ENCODE results near the gene KRTAP5-9.
A peak's percentile ranks its signal among the peaks of the same experiment; 100 is the strongest.

The KRTAP5-9 gene

GRCh38 chr11:71551711-71552110 lies 3.5 kb downstream of the KRTAP5-9 start:
- no peak overlapping the region for H3K4me3 ChIP-seq (ENCODE audit: low read length)
- TF ChIP-seq, protein P1, sequence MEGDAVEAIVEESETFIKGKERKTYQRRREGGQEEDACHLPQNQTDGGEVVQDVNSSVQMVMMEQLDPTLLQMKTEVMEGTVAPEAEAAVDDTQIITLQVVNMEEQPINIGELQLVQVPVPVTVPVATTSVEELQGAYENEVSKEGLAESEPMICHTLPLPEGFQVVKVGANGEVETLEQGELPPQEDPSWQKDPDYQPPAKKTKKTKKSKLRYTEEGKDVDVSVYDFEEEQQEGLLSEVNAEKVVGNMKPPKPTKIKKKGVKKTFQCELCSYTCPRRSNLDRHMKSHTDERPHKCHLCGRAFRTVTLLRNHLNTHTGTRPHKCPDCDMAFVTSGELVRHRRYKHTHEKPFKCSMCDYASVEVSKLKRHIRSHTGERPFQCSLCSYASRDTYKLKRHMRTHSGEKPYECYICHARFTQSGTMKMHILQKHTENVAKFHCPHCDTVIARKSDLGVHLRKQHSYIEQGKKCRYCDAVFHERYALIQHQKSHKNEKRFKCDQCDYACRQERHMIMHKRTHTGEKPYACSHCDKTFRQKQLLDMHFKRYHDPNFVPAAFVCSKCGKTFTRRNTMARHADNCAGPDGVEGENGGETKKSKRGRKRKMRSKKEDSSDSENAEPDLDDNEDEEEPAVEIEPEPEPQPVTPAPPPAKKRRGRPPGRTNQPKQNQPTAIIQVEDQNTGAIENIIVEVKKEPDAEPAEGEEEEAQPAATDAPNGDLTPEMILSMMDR (IDR thresholded peaks at IDR 0.05; ENCODE audit: insufficient read depth, low read depth, low read length, missing control alignments), result no peak
- no peak for DNase-seq (ENCODE audit: low read depth)

- TF ChIP-seq, protein P1 (IDR thresholded peaks at IDR 0.05; ENCODE audit: insufficient read depth, low read depth, low read length, missing control alignments), result no peak
- H3K4me3 ChIP-seq (ENCODE audit: low read length), result no peak overlapping the region
- DNase-seq (ENCODE audit: low read depth), result no peak
Observed at GRCh38 chr11:71554996-71555395, 6.8 kb downstream of the KRTAP5-9 start.

GRCh38 chr11:71555508-71555907 lies 7.3 kb downstream of the KRTAP5-9 start:
- TF ChIP-seq, protein P1 (IDR thresholded peaks at IDR 0.05; ENCODE audit: insufficient read depth, low read depth, low read length, missing control alignments), result no peak
- no peak overlapping the region for H3K4me3 ChIP-seq (ENCODE audit: low read length)
- no peak for DNase-seq (ENCODE audit: low read depth)

DNA sequence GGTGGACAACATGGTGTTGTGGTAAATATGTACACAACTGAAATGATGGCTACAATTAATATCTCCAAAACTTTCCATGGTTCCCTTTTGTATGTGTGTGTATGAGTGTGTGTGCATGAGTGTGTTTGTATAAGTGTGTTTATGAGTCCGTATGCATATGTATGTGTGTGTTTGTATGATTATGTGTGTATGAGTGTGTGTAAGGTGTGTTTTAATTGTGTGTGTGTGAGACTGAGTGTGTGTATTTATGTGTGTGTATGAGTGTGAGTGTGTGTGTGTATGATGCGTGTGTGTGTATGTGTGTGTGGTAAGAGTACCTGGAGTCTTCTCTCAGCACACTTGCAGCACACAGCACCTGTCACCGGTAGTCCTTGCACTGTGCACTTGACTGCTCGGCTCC lies 7.8 kb downstream of the KRTAP5-9 start:
- H3K4me3 ChIP-seq (ENCODE audit: low read length), result no peak overlapping the region
- TF ChIP-seq, protein P1 (IDR thresholded peaks at IDR 0.05; ENCODE audit: insufficient read depth, low read depth, low read length, missing control alignments), result no peak
- DNase-seq (ENCODE audit: low read depth), result no peak

DNA sequence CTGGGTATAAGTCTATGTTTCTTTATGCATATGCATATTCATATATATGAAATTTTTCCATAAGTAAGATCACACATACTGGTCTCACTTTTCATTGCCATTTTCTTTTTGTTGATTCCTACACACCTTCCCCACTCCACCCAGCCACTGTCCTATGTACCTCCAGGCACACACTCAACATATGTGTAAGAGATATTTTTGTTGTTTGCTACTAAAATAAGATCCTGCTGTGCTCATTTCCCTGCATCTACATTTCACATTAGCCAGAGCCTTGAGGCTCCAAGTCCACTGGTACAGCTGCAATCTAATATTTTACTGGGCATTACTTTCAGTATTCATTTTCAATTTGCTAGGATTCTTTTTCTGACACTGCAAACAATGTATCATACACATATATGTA lies 9.0 kb downstream of the KRTAP5-9 start:
- H3K4me3 ChIP-seq (ENCODE audit: low read length), result no peak overlapping the region
- DNase-seq (ENCODE audit: low read depth), result no peak
- TF ChIP-seq, protein P1 (IDR thresholded peaks at IDR 0.05; ENCODE audit: insufficient read depth, low read depth, low read length, missing control alignments), result no peak

- TF ChIP-seq, protein P1 (IDR thresholded peaks at IDR 0.05; ENCODE audit: insufficient read depth, low read depth, low read length, missing control alignments), result no peak
- H3K4me3 ChIP-seq (ENCODE audit: low read length), result no peak overlapping the region
Observed at GRCh38 chr11:71558996-71559395, 10.8 kb downstream of the KRTAP5-9 start.

GRCh38 chr11:71562120-71562519 lies 13.9 kb downstream of the KRTAP5-9 start:
- H3K4me3 ChIP-seq (ENCODE audit: low read length), result no peak overlapping the region
- peak; percentile 20 for DNase-seq (ENCODE audit: low read depth)
- TF ChIP-seq, protein P1 (IDR thresholded peaks at IDR 0.05; ENCODE audit: insufficient read depth, low read depth, low read length, missing control alignments), result no peak

More at GRCh38 chr11:71558996-71559395, 10.8 kb downstream of the KRTAP5-9 start:
- no peak for DNase-seq (ENCODE audit: low read depth)

Data from epithelial cell of esophagus (primary cell).